MM.1S (cell line): ENCODE measurements around the gene POGLUT3.

ENCODE experiments used
- EZH2 ChIP-seq: fragments of 300-600 bp; sonication (generic); optimal IDR thresholded peaks from 2 replicates; pipeline ENCODE3; 2017; ENCODE audit warnings: low read depth, mild to moderate bottlenecking, antibody characterized with exemption, low read length, mixed read lengths
- EZH2phosphoT487 ChIP-seq: fragments of 300-600 bp; sonication (generic); IDR thresholded peaks from 2 replicates; pipeline ENCODE4 v1.6.1; 2018; ENCODE audit warnings: antibody characterized with exemption, low read length
- TF ChIP-seq, protein P1 (sequence below): fragments of 300-600 bp; sonication (generic); IDR thresholded peaks from 2 replicates; pipeline ENCODE4 v1.5.1; 2016; ENCODE audit warnings: antibody characterized with exemption, low read length, mixed read lengths

DNA sequence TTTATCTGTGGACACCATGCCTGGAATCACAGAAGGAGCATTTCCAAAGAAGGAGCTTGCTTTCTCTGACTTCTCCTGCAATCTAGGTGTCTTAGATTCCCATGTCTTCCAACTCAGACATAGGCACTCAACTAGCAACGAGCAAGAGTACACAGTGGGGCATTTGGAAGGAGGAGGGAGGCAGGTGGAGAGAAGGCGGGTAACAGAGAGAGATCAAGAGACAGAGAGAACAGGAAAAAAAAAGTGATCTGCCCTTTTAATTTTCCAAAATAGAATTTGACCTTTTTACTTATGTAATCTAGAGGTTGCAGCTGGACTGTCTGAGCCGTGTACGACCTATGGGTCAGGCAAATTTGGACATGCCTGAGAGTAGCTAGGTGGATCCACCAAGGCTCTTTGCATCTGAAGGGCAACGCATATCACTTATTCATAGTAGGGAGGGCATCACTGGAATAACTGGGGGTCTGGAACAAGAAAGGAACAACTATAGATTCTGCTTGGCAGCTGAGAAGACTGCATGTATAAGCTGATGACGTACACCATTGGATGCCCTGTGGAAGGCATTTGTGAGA, 37.3 kb upstream of the POGLUT3 start:
- TF ChIP-seq, protein P1, sequence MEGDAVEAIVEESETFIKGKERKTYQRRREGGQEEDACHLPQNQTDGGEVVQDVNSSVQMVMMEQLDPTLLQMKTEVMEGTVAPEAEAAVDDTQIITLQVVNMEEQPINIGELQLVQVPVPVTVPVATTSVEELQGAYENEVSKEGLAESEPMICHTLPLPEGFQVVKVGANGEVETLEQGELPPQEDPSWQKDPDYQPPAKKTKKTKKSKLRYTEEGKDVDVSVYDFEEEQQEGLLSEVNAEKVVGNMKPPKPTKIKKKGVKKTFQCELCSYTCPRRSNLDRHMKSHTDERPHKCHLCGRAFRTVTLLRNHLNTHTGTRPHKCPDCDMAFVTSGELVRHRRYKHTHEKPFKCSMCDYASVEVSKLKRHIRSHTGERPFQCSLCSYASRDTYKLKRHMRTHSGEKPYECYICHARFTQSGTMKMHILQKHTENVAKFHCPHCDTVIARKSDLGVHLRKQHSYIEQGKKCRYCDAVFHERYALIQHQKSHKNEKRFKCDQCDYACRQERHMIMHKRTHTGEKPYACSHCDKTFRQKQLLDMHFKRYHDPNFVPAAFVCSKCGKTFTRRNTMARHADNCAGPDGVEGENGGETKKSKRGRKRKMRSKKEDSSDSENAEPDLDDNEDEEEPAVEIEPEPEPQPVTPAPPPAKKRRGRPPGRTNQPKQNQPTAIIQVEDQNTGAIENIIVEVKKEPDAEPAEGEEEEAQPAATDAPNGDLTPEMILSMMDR = no peak
- TF ChIP-seq EZH2 = no peak
- TF ChIP-seq EZH2phosphoT487 = no peak
